Right cardiac atrium (tissue), 5 donors: ENCODE data around the gene RCAN2. TPM values are rescaled to one million over a fixed set of nuclear protein-coding genes. Genes with fewer than 3 reads are reported as not detected.

Source experiments
- ATAC-seq, 2 donors: fragments of 200-7000 bp; cut with Tn5 transposase; one replicate each; pipeline versions ENCODE4 v1.8.0 to v1.9.1; 2020; ENCODE audit warnings: moderate library complexity in 2 of 2, mild to moderate bottlenecking in 1 of 2
- DNase-seq, 3 donors: peaks; one replicate each; pipeline ENCODE4 v3.0.0-alpha.2; 2020
- H3K27ac ChIP-seq: one replicate; pipeline ENCODE4 v1.5.1; 2013; ENCODE audit warnings: mild to moderate bottlenecking, low read length, control low read depth, moderate library complexity
- H3K27me3 ChIP-seq: one replicate; pipeline ENCODE4 v1.6.1; 2013; ENCODE audit not compliant: control insufficient read depth, insufficient read depth
- H3K4me1 ChIP-seq: one replicate; pipeline ENCODE4 v1.6.1; 2013; ENCODE audit warnings: low read length; ENCODE audit not compliant: control insufficient read depth, insufficient read depth
- H3K4me3 ChIP-seq: one replicate; pipeline ENCODE4 v1.5.1; 2013; ENCODE audit warnings: low read length, control low read depth
- H3K9me3 ChIP-seq: one replicate; pipeline ENCODE4 v1.6.1; 2013; ENCODE audit warnings: low read length; ENCODE audit not compliant: control insufficient read depth
- WGBS: extraction: QIAGEN DNeasy Blood & Tissue Kit; methylation state at CpG from one replicate; pipeline ENCODE4 v1.1.7; 2013; 5-methylcytosine and 5-hydroxymethylcytosine counted together
- intact Hi-C, 4 donors: fragments of 100-400 bp; cut with DNase I; formaldehyde crosslinking; loops; one replicate each; pipeline versions ENCODE4 v1.11.0 to v1.14.0; 2022 to 2023
- polyA plus RNA-seq: library from polyadenylated mRNA; stranded (reverse); fragments of 200-250 nt; gene quantifications from one replicate; pipeline ENCODE4 v1.2.3, GENCODE V29; 2013
- total RNA-seq, 4 donors: library from RNA; stranded (reverse); fragmentation: NEBNext Ultra II Directional; extraction: Animal tissue kit (Norgen Biotek cat#: 25700); gene quantifications; one replicate each; pipeline ENCODE4 v1.2.1, GENCODE V29; 2021
- donor health status: healthy with polysubstance abuse.
- donor health status: DM: no; HTN: yes; CAD: no.
- donor health status: DM: no; HTN: no; CAD: no.
- donor health status: DM: no; HTN: yes; CAD: no; lungs with severe emphysema.
- donor health status: DM: yes; HTN: yes; CAD: no.

Gene RCAN2
- total and polyA plus RNA-seq, 5 donors, result 82.9 to 184 (median 127) TPM

GRCh38 chr6:46305236-46305635, 186.0 kb downstream of the RCAN2 start:
- 38% methylated on average over 2 of the region's 2 CpGs for WGBS

DNA sequence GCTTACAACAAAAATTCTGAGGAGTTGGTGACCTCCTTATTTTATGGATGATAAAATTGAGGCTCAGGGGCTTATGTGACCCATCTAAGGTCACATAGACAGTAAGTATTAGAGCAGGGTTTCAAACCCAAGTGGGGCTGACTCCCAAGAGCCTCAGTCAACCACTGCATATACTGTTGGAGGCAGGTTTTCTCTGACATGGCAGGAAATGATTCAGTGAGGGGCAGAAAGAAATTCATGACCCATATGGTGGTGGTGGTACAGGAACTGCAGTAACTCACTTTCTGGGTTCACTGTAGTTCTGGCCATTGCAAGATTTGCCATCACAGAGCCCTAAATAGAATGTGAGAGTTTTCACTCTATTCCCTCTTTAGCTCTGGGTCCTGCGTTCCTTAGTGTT, 188.4 kb downstream of the RCAN2 start:
- Histone ChIP-seq H3K4me1 (peaks cover 9% of the 10 kb centered on the region), H3K27me3 (no peaks in the 10 kb centered on the region), H3K27ac (no peak overlapping the region), H3K4me3 (no peak overlapping the region), H3K9me3 (no peaks in the 10 kb centered on the region)
- intact Hi-C loops, result no loop called here
- DNase-seq (no peak), ATAC-seq (no peak)
- 91% methylated on average over 1 of the region's 1 CpG for WGBS

More at GRCh38 chr6:46305236-46305635, 186.0 kb downstream of the RCAN2 start:
- intact Hi-C loops, result no loop called here
- H3K27ac ChIP-seq, result no peak overlapping the region
- H3K4me3 ChIP-seq, result no peak overlapping the region
- no peaks in the 10 kb centered on the region for H3K9me3 ChIP-seq
- H3K27me3 ChIP-seq, result no peaks in the 10 kb centered on the region
- ATAC-seq, result no peak
- peaks cover 9% of the 10 kb centered on the region for H3K4me1 ChIP-seq
- DNase-seq, result no peak

- H3K27ac ChIP-seq, result no peak overlapping the region
- no peak overlapping the region for H3K4me3 ChIP-seq
- intact Hi-C loops, result no loop called here
- no peak for ATAC-seq
- 92% methylated on average over 3 of the region's 3 CpGs for WGBS
- no peaks in the 10 kb centered on the region for H3K27me3 ChIP-seq
- DNase-seq, result no peak
- H3K4me1 ChIP-seq, result peaks cover 9% of the 10 kb centered on the region
- H3K9me3 ChIP-seq, result no peaks in the 10 kb centered on the region
Observed at GRCh38 chr6:46302176-46302575, 189.1 kb downstream of the RCAN2 start.

- Histone ChIP-seq H3K27me3 (no peaks in the 10 kb centered on the region), H3K4me3 (no peak overlapping the region), H3K27ac (no peak overlapping the region), H3K9me3 (no peaks in the 10 kb centered on the region), H3K4me1 (peaks cover 9% of the 10 kb centered on the region)
- no peak for ATAC-seq
- intact Hi-C loops, result no loop called here
- DNase-seq, result no peak
Observed at GRCh38 chr6:46299253-46299652, 192.0 kb downstream of the RCAN2 start.

DNA sequence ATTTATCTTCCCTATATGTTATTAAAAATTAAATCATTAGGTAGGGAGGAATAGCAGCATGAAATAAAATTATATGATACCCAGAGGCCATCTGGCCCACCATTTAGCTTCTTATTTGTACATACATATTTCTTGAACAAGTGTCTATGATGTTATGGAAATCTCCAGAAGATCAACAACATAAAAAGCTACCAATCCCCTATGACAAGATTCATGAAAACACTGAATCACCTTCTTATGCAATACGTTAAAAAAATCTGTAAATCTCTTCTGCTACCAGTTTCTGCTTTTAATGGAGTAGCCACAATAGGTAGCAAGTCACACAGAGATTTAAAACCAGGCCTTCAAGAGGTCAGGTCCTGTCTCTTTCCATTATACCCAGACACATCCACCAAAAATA, 194.7 kb downstream of the RCAN2 start:
- H3K4me3 ChIP-seq, result no peak overlapping the region
- 0% methylated on average over 1 of the region's 1 CpG for WGBS
- intact Hi-C loops, result no loop called here
- peaks cover 6% of the 10 kb centered on the region for H3K4me1 ChIP-seq
- DNase-seq (no peak), ATAC-seq (no peak)
- H3K27me3 ChIP-seq, result no peaks in the 10 kb centered on the region
- no peaks in the 10 kb centered on the region for H3K9me3 ChIP-seq
- H3K27ac ChIP-seq, result no peak overlapping the region

DNA sequence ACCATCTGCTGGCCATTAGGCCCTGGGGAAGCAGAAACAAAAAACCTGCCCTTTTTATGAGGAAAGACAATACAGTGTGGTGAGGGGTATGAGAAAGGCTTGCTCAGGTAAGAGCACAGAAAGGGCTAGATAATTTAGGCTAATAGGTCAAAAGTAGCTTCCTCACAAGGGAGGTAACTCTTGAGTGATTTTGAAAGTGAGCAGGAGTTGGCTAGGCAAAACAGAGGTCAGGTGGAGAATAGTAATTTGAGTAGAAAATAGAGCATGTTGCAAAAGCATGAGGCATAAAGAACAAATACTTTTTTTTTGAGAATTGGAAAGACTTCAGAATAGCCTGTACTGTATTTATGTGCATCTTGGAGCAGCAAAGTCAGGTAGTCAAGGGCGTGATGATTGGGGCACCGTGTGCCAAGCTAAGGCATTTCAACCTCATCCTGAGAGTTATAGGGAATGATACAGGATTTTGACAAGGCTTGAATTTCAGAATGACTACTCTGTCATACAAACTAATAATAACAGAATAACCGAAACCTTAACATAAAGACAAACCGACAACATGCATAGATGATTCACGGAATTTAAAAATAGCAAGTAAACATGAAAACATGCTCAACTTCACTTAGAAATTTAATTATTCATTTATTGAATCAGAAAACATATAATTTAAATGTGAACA, 197.5 kb downstream of the RCAN2 start:
- intact Hi-C loops, result no loop called here
- Histone ChIP-seq H3K4me3 (no peak overlapping the region), H3K27ac (no peak overlapping the region), H3K9me3 (no peaks in the 10 kb centered on the region), H3K4me1 (peaks cover 8% of the 10 kb centered on the region), H3K27me3 (no peaks in the 10 kb centered on the region)
- DNase-seq (no peak), ATAC-seq (no peak)
- 93% methylated on average over 5 of the region's 5 CpGs for WGBS

- 90% methylated on average over 2 of the region's 2 CpGs for WGBS
- intact Hi-C loops, result no loop called here
- H3K27ac ChIP-seq, result no peak overlapping the region
Observed at GRCh38 chr6:46291880-46292279, 199.4 kb downstream of the RCAN2 start.

DNA sequence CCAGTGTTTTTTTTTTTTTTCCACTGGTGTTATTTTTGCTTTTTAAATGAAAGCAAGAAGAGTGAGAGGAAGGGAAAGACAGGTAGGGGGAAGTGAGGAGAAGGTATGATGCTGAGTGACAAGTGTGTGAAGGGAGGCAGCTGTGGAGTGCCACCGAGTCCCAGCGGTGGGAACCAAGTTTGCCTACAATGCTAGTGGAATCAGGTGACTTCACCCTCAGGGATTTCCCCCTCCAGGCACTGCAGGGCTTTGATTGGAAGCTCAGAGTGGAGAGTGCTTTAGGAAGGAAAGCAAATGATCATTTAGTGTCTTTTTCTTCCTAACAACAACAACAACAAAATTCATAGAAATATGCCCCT, 200.0 kb downstream of the RCAN2 start:
- intact Hi-C loops, result no loop called here
- Histone ChIP-seq H3K4me3 (no peak overlapping the region), H3K9me3 (no peaks in the 10 kb centered on the region), H3K27me3 (no peaks in the 10 kb centered on the region), H3K27ac (no peak overlapping the region), H3K4me1 (peaks cover 12% of the 10 kb centered on the region)
- 37% methylated on average over 2 of the region's 2 CpGs for WGBS
- DNase-seq (no peak), ATAC-seq (peak in 1 of 2 donors; percentile 23)

More at GRCh38 chr6:46291880-46292279, 199.4 kb downstream of the RCAN2 start:
- no peaks in the 10 kb centered on the region for H3K9me3 ChIP-seq
- no peak overlapping the region for H3K4me3 ChIP-seq
- H3K4me1 ChIP-seq, result peaks cover 12% of the 10 kb centered on the region
- no peaks in the 10 kb centered on the region for H3K27me3 ChIP-seq
- ATAC-seq (no peak), DNase-seq (no peak)

GRCh38 chr6:46290421-46291274, 200.6 kb downstream of the RCAN2 start:
- H3K27ac ChIP-seq, result no peak overlapping the region
- DNase-seq (no peak), ATAC-seq (no peak)
- no peak overlapping the region for H3K4me3 ChIP-seq
- intact Hi-C loops, result no loop called here
- peaks cover 12% of the 10 kb centered on the region for H3K4me1 ChIP-seq
- 53% methylated on average over 4 of the region's 4 CpGs for WGBS
- no peaks in the 10 kb centered on the region for H3K27me3 ChIP-seq
- no peaks in the 10 kb centered on the region for H3K9me3 ChIP-seq

DNA sequence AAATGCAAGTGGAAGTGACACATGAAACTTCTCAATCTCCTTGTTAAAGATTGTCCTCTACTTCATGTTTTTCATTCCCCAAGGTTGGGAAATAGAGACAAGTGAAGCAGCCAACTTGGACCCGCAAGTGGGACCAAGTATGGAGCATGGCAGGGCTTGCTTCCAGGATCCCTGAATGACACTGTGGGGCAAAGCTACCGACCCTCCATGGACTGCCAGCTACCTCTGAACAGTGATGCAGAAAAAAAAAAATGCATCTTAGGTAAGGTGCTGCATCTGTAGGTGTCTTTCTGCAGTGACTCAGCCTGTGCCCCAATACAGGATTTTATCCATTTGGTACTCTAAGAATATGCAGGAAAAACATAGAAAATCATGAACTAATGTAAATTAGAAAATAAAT, 201.4 kb downstream of the RCAN2 start:
- WGBS, result 53% methylated on average over 2 of the region's 2 CpGs
- H3K4me3 ChIP-seq, result no peak overlapping the region
- H3K4me1 ChIP-seq, result peaks cover 8% of the 10 kb centered on the region
- no peaks in the 10 kb centered on the region for H3K9me3 ChIP-seq
- H3K27me3 ChIP-seq, result no peaks in the 10 kb centered on the region
- H3K27ac ChIP-seq, result peak overlapping the region; percentile 20
- DNase-seq (no peak), ATAC-seq (no peak)
- intact Hi-C loops, result no loop called here

DNA sequence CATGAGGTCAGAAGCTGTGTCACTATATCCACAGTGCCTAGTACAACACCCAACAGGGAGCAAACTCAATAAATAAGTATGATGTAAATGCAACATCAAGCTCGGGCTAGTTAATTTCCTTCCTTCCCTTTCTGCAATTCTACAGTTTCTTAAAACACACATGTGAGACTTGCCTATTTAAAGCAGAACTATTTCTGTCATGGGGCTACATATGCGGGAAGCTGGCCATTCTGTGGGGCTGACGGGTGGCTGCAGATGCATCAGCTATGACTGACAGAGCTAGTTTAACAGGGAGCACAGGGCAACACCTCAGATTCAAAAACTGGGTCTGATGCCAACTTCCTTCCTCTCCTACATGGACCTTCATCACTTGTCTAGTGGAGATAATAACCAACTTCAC, 202.4 kb downstream of the RCAN2 start:
- H3K27me3 ChIP-seq, result no peaks in the 10 kb centered on the region
- no peak for DNase-seq
- no peak overlapping the region for H3K4me3 ChIP-seq
- H3K9me3 ChIP-seq, result no peaks in the 10 kb centered on the region
- intact Hi-C loops, result no loop called here
- ATAC-seq, result peak; percentile 30 to 46
- peaks cover 8% of the 10 kb centered on the region for H3K4me1 ChIP-seq
- WGBS, result 49% methylated on average over 3 of the region's 3 CpGs
- peak overlapping the region; percentile 52 for H3K27ac ChIP-seq
